GM12878 (cell line): Measurements from ENCODE around the gene PLEKHM2. TPM values are rescaled to one million over a fixed set of nuclear protein-coding genes. Genes with fewer than 3 reads are reported as not detected.

Experiments
- ATAC-seq: fragments of 200-7000 bp; cut with Tn5 transposase; 3 replicates; pipeline ENCODE4 v1.9.1; 2020; ENCODE audit warnings: mild to moderate bottlenecking, moderate library complexity
- BruUV-seq: library from RNA; stranded (reverse); fragments of 400-500 nt; replicated peaks from 2 replicates; lab custom pipeline; 2021; lab: Mats Ljungman, UMichigan
- CTCF ChIA-PET: fragments of 300-600 bp; sonication (Branson Sonifier 250); formaldehyde crosslinking; extraction: SDS; loops from one replicate; lab custom pipeline; 2021; ENCODE audit warnings: inconsistent platforms; lab: Yijun Ruan, JAX
- POLR2A ChIA-PET: fragments of 350-600 bp; formaldehyde crosslinking; extraction: SDS; loops from one replicate; lab custom pipeline; 2021; ENCODE audit warnings: inconsistent platforms; lab: Charles Lee
- RAD21 ChIA-PET: fragments of 300-600 bp; sonication (Branson Sonifier 250); formaldehyde crosslinking; loops from one replicate; lab custom pipeline; 2023; ENCODE audit warnings: antibody characterized with exemption; ENCODE audit not compliant: unreplicated experiment; lab: Charles Lee
- SMC1A ChIA-PET: fragments of 300-600 bp; sonication (Branson Sonifier 250); formaldehyde crosslinking; loops from one replicate; lab custom pipeline; 2023; ENCODE audit not compliant: unreplicated experiment, uncharacterized antibody; lab: Charles Lee
- DNase-seq: peaks from one replicate; pipeline ENCODE4 v3.0.0-alpha.2; 2011; ENCODE audit warnings: low read depth, low spot score
- FAIRE-seq: peaks from 3 replicates; lab custom pipeline; 2011; peaks lifted over from hg19 to GRCh38; lab: Jason Lieb, UNC
- H2AFZ ChIP-seq: 2 replicates; pipeline ENCODE4 v1.6.0; 2011; ENCODE audit warnings: low read depth, low read length, control low read depth; ENCODE audit not compliant: control insufficient read depth
- H3K27ac ChIP-seq: 2 replicates; pipeline ENCODE4 v1.5.1; 2011; ENCODE audit warnings: control low read depth; ENCODE audit not compliant: control insufficient read depth, insufficient read depth
- H3K27me3 ChIP-seq, 2 experiments: replicated peaks in 1 of 2; 2 replicates each; pipeline versions ENCODE4 v1.6.0 to v1.6.1; 2011; ENCODE audit warnings: low read length in 1 of 2; ENCODE audit not compliant: control insufficient read depth in 2 of 2, insufficient read depth in 2 of 2
- H3K36me3 ChIP-seq, 2 experiments: 2 replicates each; pipeline ENCODE4 v1.5.1; 2011; ENCODE audit warnings: low read length in 1 of 2; ENCODE audit not compliant: control insufficient read depth in 2 of 2, insufficient read depth in 2 of 2
- H3K4me1 ChIP-seq: 2 replicates; pipeline ENCODE4 v1.6.1; 2011; ENCODE audit warnings: mild to moderate bottlenecking, low read length, moderate library complexity, mixed read lengths; ENCODE audit not compliant: control insufficient read depth, insufficient read depth
- H3K4me2 ChIP-seq: 2 replicates; pipeline ENCODE4 v1.6.0; 2011; ENCODE audit warnings: control low read depth; ENCODE audit not compliant: control insufficient read depth, insufficient read depth
- H3K4me3 ChIP-seq: fragments of 200-600 bp; sonication (generic); 2 replicates; pipeline ENCODE4 v1.5.1; 2016
- H3K79me2 ChIP-seq: 2 replicates; pipeline ENCODE4 v1.6.0; 2011; ENCODE audit warnings: low read length; ENCODE audit not compliant: control insufficient read depth, insufficient read depth
- H3K9ac ChIP-seq: 2 replicates; pipeline ENCODE4 v1.8.0; 2011; ENCODE audit warnings: low read length, control low read depth, mixed read lengths; ENCODE audit not compliant: control insufficient read depth, insufficient read depth
- H3K9me3 ChIP-seq: replicated peaks from 3 replicates; pipeline ENCODE4 v1.5.1; 2011; ENCODE audit warnings: mild to moderate bottlenecking, low read length; ENCODE audit not compliant: control insufficient read depth, insufficient read depth
- H4K20me1 ChIP-seq: 2 replicates; pipeline ENCODE4 v1.6.0; 2011; ENCODE audit not compliant: control insufficient read depth, insufficient read depth
- ASH2L ChIP-seq: fragments of 300-600, 200-600 bp; sonication (generic); IDR thresholded peaks from 2 replicates; pipeline ENCODE4 v1.6.1; 2017; ENCODE audit warnings: low read depth, mild to moderate bottlenecking, borderline replicate concordance
- CBFB ChIP-seq: IDR thresholded peaks from 2 replicates; pipeline ENCODE4 v1.6.1; 2016; ENCODE audit warnings: antibody characterized with exemption, low read depth
- FOXM1 ChIP-seq: IDR thresholded peaks from 2 replicates; pipeline ENCODE4 v1.6.1; 2012; ENCODE audit warnings: low read depth, mild to moderate bottlenecking, inconsistent platforms, low read length, moderate library complexity
- HDGF ChIP-seq: fragments of 450-650 bp; IDR thresholded peaks from 2 replicates; pipeline ENCODE4 v1.6.1; 2016; ENCODE audit warnings: antibody characterized with exemption
- KAT2A ChIP-seq: conservative IDR thresholded peaks from 2 replicates; pipeline ENCODE4 v1.6.1; 2011; ENCODE audit warnings: low read depth, low read length; ENCODE audit not compliant: control insufficient read depth
- MYC ChIP-seq: IDR thresholded peaks from 2 replicates; pipeline ENCODE4 v1.6.1; 2011; ENCODE audit warnings: mild to moderate bottlenecking, low read length, moderate library complexity, inconsistent platforms; ENCODE audit not compliant: insufficient read depth, insufficient replicate concordance, insufficient read length, severe bottlenecking
- POLR2A ChIP-seq: IDR thresholded peaks from 2 replicates; pipeline ENCODE4 v1.6.1; 2011; ENCODE audit warnings: low read depth, mild to moderate bottlenecking, low read length
- SIX5 ChIP-seq: IDR thresholded peaks from 2 replicates; pipeline ENCODE4 v1.6.1; 2011; ENCODE audit warnings: mild to moderate bottlenecking, low read depth, low read length, moderate library complexity; ENCODE audit not compliant: severe bottlenecking
- SMAD1 ChIP-seq: fragments of 450-650 bp; IDR thresholded peaks from 2 replicates; pipeline ENCODE4 v1.6.1; 2018; ENCODE audit warnings: mild to moderate bottlenecking, low read depth; ENCODE audit not compliant: partially characterized antibody
- SPI1 ChIP-seq: IDR thresholded peaks from 2 replicates; pipeline ENCODE4 v1.6.1; 2011; ENCODE audit warnings: low read depth, mild to moderate bottlenecking, low read length, moderate library complexity, borderline replicate concordance; ENCODE audit not compliant: insufficient read depth
- WRNIP1 ChIP-seq: IDR thresholded peaks from 2 replicates; pipeline ENCODE4 v1.6.1; 2011; ENCODE audit warnings: low read depth, low read length, improper control_type of control experiment, borderline replicate concordance
- WGBS: methylation state at CpG from one replicate; pipeline ENCODE4 v1.1.6; 2016; ENCODE audit warnings: low lambda C conversion rate; ENCODE audit not compliant: insufficient replicate concordance, insufficient coverage; ENCODE audit errors: missing lambda C conversion rate; 5-methylcytosine and 5-hydroxymethylcytosine counted together
- in situ Hi-C: fragments of 300-500 bp; cut with MboI; formaldehyde crosslinking; loops from 9 replicates; pipeline ENCODE4 v1.14.3; 2018; ENCODE audit warnings: mixed read lengths
- intact Hi-C: fragments of 100-400 bp; cut with micrococcal nuclease; formaldehyde crosslinking; loops from one replicate; pipeline ENCODE4 v1.14.2; 2022; ENCODE audit not compliant: unreplicated experiment
- polyA plus RNA-seq, 11 experiments: library from polyadenylated mRNA; depleted of rRNA in 4 of 11; unstranded in 6 of 11; stranded (reverse) in 5 of 11; fragments of >200 nt; fragmentation: Nextera tagmentation in 4 of 11; fragmentation: Illumina TruSeq in 1 of 11; extraction: Ambion mirVana in 4 of 11; extraction: Trizol in 1 of 11; gene quantifications; 1 replicate in 1 of 11; 2 replicates in 10 of 11; pipeline versions ENCODE4 v1.2.1 to v1.2.3, GENCODE V29; 2011 to 2016; ENCODE audit warnings: inconsistent platforms in 2 of 11, missing spikeins in 2 of 11, low read depth in 1 of 11
- total RNA-seq, 4 experiments: library from RNA; depleted of rRNA in 3 of 4; stranded (reverse); fragments of >200 nt in 3 of 4; fragmentation: Illumina TruSeq in 1 of 4; extraction: Trizol in 1 of 4; gene quantifications; 2 replicates each; pipeline versions ENCODE4 v1.2.1 to v1.2.3, GENCODE V29; 2013 to 2021
- TF ChIP-seq, protein P1 (sequence below): fragments of 450-650 bp; IDR thresholded peaks from 2 replicates; pipeline ENCODE4 v1.6.1; 2017; ENCODE audit warnings: mild to moderate bottlenecking, low read depth, inconsistent platforms; ENCODE audit not compliant: poor library complexity, severe bottlenecking
- TF ChIP-seq, protein P2 (sequence below): fragments of 450-650 bp; IDR thresholded peaks from 2 replicates; pipeline ENCODE4 v1.6.1; 2018; ENCODE audit warnings: borderline replicate concordance, mild to moderate bottlenecking; ENCODE audit not compliant: partially characterized antibody
- TF ChIP-seq, protein P3 (sequence below): IDR thresholded peaks from 2 replicates; pipeline ENCODE4 v1.6.1; 2011; ENCODE audit warnings: mild to moderate bottlenecking, low read depth, low read length, moderate library complexity; ENCODE audit not compliant: insufficient replicate concordance
- TF ChIP-seq, protein P4 (sequence below): IDR thresholded peaks from 2 replicates; pipeline ENCODE4 v1.6.1; 2011; ENCODE audit warnings: borderline replicate concordance, low read depth, mild to moderate bottlenecking, moderate library complexity, mixed read lengths, low read length; ENCODE audit not compliant: insufficient read depth; ENCODE audit errors: extremely low read length

Gene PLEKHM2
- total and polyA plus RNA-seq, 10 of the 15 experiments (the other 5 are each of a cell fraction or from before 2014, with no cell fraction given), result 0.37 to 55.2 (median 19.3) TPM

DNA sequence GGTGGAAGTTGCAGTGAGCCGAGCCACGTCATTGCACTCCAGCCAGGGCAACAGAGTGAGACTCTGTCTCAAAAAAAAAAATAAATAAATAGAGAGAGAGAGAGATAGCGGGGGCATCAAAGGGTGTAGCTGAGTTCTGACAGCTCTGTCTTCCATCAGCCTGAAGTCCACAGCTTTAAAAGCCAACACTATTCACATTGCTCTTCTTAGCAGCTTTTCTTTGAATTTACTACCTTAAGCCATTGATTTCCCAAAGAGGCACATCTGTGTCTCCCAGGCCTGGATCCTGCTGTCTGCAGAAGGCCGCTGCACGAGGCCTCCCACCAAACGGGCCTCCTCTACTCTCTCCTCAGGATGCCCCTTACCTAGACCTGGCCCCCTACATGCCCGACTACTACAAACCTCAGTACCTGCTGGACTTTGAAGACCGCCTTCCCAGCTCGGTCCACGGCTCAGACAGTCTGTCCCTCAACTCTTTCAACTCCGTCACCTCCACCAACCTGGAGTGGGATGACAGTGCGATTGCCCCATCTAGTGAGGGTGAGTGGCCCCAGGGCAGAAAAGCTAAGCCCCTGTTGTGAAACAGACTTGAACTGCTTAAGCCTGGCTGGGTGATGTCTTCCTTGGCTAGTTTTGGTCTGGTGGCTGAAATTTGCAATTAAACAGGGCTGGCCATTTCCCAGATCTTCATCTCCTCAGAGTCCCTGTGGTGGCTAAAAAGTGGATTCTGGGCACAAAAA, 35.4 kb downstream of the PLEKHM2 start (continued):
- TF ChIP-seq MYC (no peak), SMAD1 (no peak), ASH2L (no peak)

DNA sequence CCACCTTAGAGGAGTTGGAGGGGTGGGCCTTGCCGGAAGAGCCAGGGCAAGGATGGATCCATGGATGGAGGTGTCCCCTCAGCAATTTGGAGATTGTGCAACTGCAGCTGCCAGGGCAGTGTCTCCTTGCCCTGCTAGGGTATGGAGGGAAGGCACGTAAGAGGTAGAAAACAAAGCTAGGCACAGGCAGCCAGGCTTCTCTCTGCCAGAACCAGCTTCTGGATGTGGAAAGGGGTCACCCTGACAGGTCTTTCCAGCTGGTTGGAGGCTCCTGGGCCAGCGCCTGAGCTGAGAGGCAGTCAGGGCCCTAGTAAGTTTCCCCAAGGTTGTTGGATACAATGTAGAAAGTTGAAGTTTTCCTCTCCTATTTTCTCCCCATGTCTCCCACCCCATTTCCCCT, 36.7 kb downstream of the PLEKHM2 start:
- no TSS peak for BruUV-seq
- H3K9ac ChIP-seq, result no peak overlapping the region
- TF ChIP-seq HDGF, result no peak
- no peak for TF ChIP-seq SIX5
- TF ChIP-seq WRNIP1, result no peak
- TF ChIP-seq POLR2A, result no peak
- TF ChIP-seq, protein P1, sequence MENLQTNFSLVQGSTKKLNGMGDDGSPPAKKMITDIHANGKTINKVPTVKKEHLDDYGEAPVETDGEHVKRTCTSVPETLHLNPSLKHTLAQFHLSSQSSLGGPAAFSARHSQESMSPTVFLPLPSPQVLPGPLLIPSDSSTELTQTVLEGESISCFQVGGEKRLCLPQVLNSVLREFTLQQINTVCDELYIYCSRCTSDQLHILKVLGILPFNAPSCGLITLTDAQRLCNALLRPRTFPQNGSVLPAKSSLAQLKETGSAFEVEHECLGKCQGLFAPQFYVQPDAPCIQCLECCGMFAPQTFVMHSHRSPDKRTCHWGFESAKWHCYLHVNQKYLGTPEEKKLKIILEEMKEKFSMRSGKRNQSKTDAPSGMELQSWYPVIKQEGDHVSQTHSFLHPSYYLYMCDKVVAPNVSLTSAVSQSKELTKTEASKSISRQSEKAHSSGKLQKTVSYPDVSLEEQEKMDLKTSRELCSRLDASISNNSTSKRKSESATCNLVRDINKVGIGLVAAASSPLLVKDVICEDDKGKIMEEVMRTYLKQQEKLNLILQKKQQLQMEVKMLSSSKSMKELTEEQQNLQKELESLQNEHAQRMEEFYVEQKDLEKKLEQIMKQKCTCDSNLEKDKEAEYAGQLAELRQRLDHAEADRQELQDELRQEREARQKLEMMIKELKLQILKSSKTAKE, result no peak
- no peak for TF ChIP-seq CBFB
- no peak for TF ChIP-seq KAT2A
- TF ChIP-seq FOXM1, result no peak
- no peak for TF ChIP-seq SPI1
- TF ChIP-seq, protein P2, sequence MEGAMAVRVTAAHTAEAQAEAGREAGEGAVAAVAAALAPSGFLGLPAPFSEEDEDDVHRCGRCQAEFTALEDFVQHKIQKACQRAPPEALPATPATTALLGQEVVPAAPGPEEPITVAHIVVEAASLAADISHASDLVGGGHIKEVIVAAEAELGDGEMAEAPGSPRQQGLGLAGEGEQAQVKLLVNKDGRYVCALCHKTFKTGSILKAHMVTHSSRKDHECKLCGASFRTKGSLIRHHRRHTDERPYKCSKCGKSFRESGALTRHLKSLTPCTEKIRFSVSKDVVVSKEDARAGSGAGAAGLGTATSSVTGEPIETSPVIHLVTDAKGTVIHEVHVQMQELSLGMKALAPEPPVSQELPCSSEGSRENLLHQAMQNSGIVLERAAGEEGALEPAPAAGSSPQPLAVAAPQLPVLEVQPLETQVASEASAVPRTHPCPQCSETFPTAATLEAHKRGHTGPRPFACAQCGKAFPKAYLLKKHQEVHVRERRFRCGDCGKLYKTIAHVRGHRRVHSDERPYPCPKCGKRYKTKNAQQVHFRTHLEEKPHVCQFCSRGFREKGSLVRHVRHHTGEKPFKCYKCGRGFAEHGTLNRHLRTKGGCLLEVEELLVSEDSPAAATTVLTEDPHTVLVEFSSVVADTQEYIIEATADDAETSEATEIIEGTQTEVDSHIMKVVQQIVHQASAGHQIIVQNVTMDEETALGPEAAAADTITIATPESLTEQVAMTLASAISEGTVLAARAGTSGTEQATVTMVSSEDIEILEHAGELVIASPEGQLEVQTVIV, result no peak
- TF ChIP-seq, protein P3, sequence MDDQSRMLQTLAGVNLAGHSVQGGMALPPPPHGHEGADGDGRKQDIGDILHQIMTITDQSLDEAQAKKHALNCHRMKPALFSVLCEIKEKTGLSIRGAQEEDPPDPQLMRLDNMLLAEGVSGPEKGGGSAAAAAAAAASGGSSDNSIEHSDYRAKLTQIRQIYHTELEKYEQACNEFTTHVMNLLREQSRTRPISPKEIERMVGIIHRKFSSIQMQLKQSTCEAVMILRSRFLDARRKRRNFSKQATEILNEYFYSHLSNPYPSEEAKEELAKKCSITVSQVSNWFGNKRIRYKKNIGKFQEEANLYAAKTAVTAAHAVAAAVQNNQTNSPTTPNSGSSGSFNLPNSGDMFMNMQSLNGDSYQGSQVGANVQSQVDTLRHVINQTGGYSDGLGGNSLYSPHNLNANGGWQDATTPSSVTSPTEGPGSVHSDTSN, result no peak
- TF ChIP-seq, protein P4, sequence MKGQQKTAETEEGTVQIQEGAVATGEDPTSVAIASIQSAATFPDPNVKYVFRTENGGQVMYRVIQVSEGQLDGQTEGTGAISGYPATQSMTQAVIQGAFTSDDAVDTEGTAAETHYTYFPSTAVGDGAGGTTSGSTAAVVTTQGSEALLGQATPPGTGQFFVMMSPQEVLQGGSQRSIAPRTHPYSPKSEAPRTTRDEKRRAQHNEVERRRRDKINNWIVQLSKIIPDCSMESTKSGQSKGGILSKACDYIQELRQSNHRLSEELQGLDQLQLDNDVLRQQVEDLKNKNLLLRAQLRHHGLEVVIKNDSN, result no peak
- no peaks in the 10 kb centered on the region for H3K79me2 ChIP-seq
- H3K27me3 ChIP-seq, result no peaks in the 10 kb centered on the region
- FAIRE-seq (no peak), DNase-seq (no peak), ATAC-seq (no peak)
- H3K9me3 ChIP-seq, result no peaks in the 10 kb centered on the region
- peaks cover 18 to 45% of the 10 kb centered on the region in 2 experiments; a peak in 3 of 4 replicates for H3K36me3 ChIP-seq
- ChIA-PET CTCF (no interaction called here), SMC1A (interaction anchor here (0.9 kb wide), 1 partner anchor 58 kb away, joined by 4 read pairs; no protein-coding TSS in a partner anchor), POLR2A (no interaction called here), RAD21 (no interaction called here)
- no peaks in the 10 kb centered on the region for H4K20me1 ChIP-seq
- intact Hi-C loops, result no loop called here
- H3K4me1 ChIP-seq, result no peaks in the 10 kb centered on the region
- 95% methylated on average over 3 of the region's 3 CpGs for WGBS
- no peak overlapping the region for H3K4me2 ChIP-seq
- in situ Hi-C loops, result no loop called here
- no peak overlapping the region for H2AFZ ChIP-seq
- H3K4me3 ChIP-seq, result no peak overlapping the region
- H3K27ac ChIP-seq, result no peak overlapping the region
